ENCODE measurements around the gene TRAPPC13.

DNA sequence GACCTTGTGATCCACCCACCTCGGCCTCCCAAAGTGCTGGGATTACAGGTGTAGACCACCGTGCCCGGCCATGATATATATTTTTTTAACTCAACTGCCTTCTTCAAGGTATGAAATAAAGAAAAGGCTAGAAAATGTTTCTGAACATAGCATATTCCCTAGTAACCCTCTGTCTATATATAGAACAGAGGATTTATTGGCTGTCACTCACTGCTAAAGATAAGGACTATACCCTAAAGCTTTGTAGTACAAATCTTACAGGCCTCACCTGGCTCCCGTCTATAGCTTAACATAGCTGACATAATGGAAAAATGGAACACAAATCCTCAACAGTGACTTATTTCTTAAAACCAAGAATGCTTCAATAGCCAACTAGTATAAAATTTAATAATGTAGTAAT, 82.8 kb downstream of the TRAPPC13 start:
- no peak for TF ChIP-seq EZH2 (IDR thresholded peaks at IDR 0.05; ENCODE audit: borderline replicate concordance, low read depth, low read length, poor library complexity, severe bottlenecking)
- TF ChIP-seq, protein P1, sequence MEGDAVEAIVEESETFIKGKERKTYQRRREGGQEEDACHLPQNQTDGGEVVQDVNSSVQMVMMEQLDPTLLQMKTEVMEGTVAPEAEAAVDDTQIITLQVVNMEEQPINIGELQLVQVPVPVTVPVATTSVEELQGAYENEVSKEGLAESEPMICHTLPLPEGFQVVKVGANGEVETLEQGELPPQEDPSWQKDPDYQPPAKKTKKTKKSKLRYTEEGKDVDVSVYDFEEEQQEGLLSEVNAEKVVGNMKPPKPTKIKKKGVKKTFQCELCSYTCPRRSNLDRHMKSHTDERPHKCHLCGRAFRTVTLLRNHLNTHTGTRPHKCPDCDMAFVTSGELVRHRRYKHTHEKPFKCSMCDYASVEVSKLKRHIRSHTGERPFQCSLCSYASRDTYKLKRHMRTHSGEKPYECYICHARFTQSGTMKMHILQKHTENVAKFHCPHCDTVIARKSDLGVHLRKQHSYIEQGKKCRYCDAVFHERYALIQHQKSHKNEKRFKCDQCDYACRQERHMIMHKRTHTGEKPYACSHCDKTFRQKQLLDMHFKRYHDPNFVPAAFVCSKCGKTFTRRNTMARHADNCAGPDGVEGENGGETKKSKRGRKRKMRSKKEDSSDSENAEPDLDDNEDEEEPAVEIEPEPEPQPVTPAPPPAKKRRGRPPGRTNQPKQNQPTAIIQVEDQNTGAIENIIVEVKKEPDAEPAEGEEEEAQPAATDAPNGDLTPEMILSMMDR (conservative IDR thresholded peaks at IDR 0.05; ENCODE audit: low read depth, low read length), result no peak
